Activated CD4-positive, CD25-positive, alpha-beta regulatory T cell (primary cell): ENCODE data around the gene CAPNS2.
"Not testable (repeated sequence)": the region's sequence is repeated elsewhere in the genome, so short reads cannot be mapped to it uniquely, and the experiment has no call there.

Experiments used
- DNase-seq, 4 experiments: peaks; one replicate each; lab custom pipeline; 2025; lab: John Stamatoyannopoulos, UW

The CAPNS2 gene

DNA sequence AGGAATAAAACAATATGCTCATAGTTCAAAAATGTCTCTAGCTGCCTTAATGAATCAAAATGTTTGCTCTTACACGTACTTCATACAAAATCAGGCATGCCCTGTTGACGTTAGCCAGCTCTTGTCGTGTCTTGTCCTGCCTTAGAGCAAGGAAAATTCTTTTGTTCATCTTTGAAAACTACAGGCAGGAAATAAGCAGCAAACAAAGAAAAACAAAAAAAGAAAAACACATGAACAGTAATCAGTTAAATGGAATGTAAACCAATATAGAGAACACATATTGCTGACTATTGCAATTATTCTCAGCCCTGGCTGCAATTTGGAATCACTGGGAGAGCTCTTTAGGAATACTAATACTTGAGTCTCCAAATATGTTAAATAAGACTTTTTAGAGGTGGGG lies 1.7 kb downstream of the CAPNS2 start:
- DNase-seq: no peak

DNA sequence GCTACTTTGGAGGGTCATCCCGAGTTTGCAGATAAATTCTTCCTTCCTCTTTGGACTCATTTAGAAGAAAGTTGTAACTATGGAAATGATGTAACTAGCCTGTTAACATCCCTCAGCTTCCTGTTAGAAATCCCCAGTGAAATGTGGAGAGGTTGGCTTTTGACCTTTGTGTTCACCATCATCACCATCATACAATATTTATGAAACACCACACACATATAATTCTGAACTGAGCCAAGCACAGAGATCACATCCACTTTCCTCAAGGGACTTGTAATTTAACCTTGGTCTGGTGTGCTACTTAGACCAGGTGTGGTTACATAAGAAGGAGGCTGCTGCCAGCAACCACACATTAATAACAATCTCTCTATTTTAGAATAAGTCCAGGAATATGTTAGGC lies 2.5 kb downstream of the CAPNS2 start:
- no peak for DNase-seq

DNA sequence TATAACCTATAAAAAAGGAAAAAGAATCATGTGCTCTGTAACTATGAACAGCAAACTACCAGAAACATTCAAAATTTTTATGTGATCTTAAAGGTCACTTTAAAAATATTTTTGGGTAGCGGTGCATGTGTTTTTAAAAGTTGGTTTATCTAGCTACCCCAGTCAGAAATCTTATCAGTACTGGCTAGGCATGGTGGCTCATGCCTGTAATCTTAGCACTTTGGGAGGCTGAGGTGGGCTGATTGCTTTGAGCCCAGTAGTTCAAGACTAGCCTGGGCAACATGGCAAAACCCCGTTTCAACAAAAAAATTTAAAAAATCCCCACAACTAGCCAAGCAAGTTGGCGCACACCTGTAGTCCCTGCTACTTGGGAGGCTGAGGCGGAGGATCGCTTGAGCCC lies 3.7 kb downstream of the CAPNS2 start:
- DNase-seq: no peak

GRCh38 chr16:55571191-55571897 lies 4.9 kb downstream of the CAPNS2 start:
- no peak for DNase-seq

- DNase-seq: no peak
Measured at GRCh38 chr16:55572439-55572838, 6.0 kb downstream of the CAPNS2 start.

DNA sequence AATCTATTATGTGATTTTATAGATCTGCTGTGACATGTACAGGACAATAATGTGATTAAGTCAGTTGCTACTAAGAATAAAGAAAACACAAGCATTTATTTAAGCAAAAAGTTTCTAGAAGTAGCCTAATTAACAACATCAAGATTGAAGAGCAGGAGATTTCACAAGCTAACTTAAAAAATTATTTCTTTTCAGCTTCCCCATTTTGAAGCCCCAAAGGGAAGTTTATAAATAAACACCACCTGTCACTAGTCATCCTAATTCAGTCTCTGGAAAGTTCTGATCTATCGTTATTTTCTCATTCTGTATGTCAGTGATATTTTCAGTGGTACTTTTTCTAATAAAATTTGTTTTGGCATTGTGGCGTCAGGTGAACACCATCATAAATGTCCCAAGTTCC lies 8.3 kb downstream of the CAPNS2 start:
- DNase-seq: no peak

DNA sequence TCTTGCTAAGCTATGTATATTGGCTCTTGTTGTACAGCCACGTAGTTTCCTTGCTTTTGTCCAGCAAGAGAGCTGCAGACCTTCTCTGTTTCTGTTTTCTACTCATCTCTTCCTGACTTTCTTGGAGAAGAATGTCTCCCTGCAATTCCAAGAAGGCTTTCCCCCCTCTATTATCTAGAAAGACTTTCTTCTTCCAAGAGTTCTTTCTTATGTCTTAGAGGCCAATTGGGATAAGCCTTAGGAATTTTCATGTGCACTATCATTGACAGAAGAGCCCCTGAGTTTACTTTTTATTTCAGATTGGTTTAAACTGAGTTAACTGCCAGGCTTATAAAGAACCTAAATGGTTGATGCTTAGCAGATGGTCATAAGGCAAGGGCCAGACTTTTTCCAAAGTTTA lies 9.0 kb downstream of the CAPNS2 start:
- no peak for DNase-seq

GRCh38 chr16:55576384-55576783 lies 9.9 kb downstream of the CAPNS2 start:
- DNase-seq: no peak

- no peak for DNase-seq
Measured at GRCh38 chr16:55577887-55578286, 11.4 kb downstream of the CAPNS2 start.

GRCh38 chr16:55585631-55586030 lies 19.1 kb downstream of the CAPNS2 start:
- DNase-seq: no peak

DNA sequence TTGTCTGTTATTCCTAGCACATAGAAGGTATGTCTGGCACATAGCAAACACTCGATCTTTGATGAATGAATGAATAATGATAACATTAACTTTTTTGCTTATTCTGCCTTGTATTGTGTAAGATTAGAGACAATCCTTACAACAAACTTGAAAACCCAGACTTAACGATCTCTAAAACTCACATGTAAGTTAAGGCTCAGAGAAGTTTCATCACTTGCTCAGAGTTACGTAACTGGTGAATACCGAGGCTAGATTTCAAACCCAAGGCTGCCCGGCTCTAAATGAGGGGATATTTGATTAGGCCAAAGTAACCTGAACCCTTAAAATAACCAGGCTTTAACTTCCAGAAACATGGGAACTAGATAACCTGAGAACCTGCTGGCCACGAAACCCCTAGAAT lies 22.3 kb downstream of the CAPNS2 start:
- DNase-seq: no peak

GRCh38 chr16:55592306-55592705 lies 25.8 kb downstream of the CAPNS2 start:
- DNase-seq: no peak

GRCh38 chr16:55597928-55598327 lies 31.4 kb downstream of the CAPNS2 start:
- DNase-seq: no peak

DNA sequence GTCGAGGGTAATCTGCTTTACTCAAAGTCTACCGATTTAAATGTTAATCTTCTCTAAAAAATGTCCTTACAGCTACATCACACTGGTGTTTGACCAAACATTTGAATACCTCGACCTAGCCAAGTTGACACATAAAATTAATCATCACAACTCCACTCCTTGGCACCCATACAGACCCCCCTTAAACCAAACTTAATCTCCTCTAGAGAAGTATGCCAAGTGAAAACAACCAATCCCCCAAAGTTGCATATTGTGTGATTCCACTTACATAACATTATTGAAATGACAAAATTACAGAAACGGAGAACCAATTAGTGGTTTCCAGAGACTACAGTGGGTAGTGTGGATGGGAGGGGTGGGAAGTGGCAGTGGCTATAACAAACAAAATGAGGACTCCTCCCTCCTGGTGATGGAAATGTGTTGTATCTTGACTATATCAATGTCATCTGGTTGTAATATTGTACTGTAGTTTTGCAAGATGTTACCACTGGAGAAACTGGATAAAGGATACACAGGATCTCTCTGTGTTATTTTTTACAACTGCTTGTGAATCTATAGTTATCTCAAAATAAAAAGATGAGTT lies 39.4 kb downstream of the CAPNS2 start:
- DNase-seq: no peak

DNA sequence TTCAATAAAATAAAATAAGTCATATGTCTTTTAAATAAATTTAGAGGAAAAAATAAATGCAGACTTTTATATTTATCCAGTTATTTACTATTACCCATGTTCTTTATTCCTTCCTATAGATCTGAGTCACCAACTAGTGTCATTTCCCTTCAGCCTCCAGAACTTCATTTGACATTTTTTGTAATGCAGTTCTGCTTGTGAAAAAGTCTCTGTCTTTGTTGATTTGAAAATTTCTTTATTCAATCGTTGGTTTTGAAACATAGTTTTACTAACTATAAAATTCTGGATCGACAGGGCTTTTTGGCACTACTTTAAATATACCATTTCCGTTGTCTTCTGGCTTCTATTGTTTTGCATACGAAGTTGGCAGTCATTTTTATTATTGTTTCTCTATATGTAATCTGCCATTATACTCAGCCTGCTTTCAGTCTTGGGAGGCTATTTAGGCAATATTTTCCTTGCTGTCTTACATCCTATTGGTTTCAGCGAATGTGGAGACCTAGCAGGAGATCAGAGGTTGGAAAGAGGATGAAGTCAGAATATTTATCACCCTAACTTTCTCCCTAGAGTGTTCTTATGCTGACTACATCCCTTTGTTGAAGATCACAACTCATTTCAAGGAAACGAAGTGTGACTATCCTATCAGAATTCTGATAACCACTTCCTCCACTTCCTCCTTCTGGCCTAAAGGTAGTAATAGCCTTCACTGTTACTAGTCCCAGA lies 47.3 kb downstream of the CAPNS2 start:
- DNase-seq: no peak

DNA sequence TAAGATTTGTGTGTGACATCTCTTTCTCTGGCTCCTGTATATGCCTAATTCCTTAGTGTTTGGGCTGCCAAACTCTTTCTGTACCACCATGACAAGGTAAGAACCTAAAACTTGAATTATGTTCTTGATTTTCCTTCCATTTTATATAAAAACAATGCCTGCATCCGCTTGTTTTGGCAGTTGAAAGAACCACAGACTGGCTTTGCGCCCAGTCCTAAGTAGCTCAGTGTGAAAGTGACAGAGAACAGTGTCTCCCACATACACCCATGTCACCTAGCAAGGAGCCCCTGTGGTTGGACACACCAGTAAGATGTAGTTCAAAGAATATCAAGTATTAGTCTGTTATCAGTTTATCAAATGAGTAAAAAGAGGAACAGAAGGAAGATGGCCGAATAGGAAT lies 48.6 kb downstream of the CAPNS2 start:
- no peak for DNase-seq

DNA sequence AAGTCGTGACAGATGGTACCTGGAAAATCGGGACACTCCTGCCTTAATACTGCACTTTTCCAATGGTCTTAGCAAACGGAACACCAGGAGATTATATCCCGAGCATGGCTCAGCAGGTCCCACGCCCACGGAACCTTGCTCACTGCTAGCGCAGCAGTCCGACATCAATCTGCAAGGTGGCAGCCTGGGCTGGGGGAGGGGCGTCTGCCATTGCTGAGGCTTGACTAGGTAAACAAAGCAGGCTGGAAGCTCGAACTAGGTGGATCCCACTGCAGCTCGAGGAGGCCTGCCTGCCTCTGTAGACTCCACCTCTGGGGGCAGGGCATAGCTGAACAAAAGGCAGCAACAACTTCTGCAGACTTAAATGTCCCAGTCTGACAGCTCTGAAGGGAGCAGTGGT lies 49.2 kb downstream of the CAPNS2 start:
- not testable (repeated sequence) for DNase-seq
